ENCODE measurements around the gene PMVK.
A peak's percentile ranks its signal among the peaks of the same experiment; 100 is the strongest.
"Not testable (repeated sequence)": the region's sequence is repeated elsewhere in the genome, so short reads cannot be mapped to it uniquely, and the experiment has no call there.

The PMVK gene

DNA sequence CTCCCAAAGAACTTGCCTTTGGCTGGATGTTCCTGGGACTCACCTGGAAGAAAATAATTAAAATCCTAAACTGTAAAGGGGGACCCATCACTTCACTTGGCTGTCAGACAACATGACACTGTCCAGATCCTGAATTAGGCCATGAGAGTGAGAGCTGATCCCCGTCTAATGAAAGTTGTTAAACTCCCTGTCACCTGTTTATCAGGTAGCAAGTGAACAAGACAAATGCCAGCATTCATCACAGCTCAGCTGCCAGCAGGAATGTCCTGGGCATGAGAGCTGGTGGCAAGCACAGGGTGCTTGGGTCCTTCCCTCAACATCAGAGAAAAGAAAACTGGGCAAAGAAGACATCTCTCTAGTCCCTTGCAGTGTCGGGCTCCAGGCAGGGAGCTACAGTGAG lies 23.8 kb downstream of the PMVK start:
- no peak for DNase-seq

DNA sequence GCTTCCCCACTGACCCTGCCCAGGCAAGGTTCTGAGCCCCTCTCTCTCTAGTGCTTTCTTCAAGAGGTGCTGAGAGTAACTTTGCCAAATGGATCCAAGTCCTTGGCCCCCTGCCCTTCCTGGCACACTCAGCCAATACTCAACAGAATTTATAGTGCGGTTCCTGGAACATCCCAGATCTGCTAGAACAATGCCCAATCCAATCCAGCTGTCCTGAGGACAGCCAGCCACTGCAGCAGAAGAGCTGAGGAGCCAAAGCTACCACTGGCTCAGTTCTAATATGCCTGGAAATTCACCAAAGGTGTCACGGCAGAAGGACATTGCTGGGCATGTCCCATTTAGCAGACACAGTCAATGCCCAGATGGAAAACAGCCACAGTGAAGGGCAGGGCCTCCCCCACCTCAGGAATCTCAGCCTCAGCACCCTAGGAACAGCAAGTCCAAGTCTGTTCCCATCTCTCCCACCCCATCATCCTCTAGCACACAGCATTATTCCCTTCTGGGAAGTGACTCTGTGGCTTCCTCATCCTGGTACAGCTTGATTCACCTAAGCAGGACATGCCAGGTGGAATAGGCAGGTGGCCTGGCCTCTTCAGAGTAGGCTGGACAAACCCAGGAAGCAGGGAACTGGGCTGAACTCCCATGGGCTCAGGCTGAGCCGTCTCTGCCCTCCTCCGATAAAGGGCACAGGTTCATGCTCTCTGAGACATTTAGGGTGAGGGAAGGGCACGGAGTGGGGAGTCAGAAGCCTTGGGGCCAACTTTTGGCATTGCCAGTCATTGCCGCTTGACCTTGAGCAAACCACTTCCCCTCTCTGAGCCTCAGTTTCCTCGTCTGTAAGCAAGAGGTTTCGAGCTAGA lies 24.6 kb downstream of the PMVK start:
- no peak for DNase-seq

DNA sequence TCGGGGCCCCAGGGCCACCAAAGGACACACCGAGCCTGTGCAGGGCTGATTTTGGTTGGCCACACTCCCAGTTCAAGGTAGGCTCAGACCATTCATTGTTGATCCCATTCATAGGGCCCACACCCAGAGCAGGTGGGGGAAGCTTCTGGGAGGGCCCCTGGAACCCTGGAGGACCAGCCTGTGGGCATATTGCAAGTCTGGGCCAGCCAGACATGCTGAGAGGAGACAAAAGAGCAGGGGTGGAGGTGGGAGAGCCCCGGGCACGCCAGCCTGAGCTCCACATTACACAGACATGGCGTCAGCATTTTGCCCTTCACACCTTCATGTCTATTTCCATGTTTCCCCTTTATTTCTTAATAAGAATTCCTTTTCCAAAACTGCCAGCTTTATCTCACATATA lies 25.7 kb downstream of the PMVK start:
- DNase-seq: no peak

GRCh38 chr1:154908937-154909336 lies 27.6 kb downstream of the PMVK start:
- DNase-seq: no peak

DNA sequence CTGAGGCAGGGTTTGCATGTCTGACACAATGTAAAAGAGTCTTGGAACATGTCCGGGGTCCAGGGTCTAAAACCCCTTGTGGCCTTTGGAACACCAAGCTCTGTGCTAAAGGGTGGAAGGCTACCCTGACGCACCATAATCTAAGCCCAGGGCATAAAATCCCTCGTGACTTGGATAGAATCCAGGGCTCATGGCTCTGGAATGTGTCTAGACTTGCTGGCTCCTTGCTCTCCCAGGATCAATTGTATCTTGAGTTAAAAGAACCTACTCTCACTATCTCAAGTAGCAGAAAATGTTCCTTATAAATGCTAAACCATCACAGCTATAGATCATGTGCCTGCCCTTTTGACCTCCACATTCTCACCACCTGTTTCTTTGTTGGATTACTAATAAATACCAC lies 28.4 kb downstream of the PMVK start:
- not testable (repeated sequence) for DNase-seq

- DNase-seq: no peak
Measured at GRCh38 chr1:154906621-154907081, 29.9 kb downstream of the PMVK start.

DNA sequence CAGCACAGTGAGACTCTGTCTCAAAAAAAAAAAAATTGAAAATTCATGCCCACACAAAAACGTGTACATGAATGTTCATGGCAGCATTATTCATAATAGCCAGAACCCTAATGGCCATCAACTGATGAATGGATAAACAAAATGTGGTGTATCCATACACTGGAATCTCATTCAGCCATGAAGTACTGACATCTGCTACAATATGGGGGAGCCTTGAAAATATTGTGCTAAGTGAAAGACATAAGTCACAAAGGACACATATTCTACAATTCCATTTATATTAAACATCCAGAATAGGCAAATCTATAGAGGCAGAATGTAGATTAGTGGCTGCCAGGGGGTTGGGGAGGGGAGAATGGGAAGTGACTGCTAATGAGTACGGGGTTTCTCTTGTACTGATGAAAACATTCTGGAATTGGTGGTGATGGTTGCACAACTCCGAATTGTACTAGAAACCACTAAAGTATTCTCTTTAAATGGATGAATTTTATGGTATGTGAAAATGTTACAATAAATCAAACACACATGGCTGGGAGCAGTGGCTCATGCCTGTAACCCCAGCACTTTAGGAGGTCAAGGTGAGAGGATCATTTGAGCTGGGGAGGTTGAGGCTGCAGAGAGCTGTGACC lies 33.5 kb downstream of the PMVK start:
- DNase-seq: no peak

DNA sequence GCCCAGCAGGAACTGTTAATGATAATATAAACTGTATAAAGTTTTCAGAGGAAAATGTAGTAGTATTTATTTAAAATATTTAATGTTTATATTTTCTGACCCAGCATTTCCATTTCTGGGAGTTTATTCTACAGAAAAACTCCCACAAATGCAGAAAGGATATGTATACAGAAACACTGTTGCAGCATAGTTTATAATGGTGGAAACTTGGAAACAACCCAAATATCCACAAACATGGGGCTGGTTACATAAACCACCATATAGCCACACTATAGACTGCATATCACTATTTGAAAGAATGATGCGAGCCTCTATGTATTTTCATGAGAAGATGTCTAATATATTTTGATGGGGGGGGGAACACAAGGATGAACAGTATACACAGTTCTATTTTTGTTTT lies 34.9 kb downstream of the PMVK start:
- no peak for DNase-seq

GRCh38 chr1:154899041-154899440 lies 37.5 kb downstream of the PMVK start:
- no peak for DNase-seq

- no peak for DNase-seq
Measured at GRCh38 chr1:154896771-154897286, 39.7 kb downstream of the PMVK start.

DNA sequence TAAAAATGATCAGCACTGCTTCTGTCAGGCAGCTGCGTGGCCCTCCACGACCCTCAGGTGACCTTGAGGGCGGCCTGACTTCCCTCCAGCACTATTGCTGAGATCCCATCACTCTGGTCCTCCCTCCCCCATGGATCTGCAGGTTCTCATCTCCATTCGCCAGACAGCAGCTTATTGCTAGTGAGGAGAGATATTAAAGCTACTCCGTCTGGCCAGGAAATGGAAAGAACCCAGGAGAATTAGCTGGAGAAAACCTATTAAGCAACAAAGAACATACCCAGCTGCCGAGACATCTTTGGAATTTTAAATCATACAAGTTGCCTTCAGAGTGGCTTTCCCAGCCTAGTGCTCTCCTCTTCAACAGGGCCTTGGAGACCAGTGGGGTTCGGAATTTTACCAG lies 40.7 kb downstream of the PMVK start:
- no peak for DNase-seq

DNA sequence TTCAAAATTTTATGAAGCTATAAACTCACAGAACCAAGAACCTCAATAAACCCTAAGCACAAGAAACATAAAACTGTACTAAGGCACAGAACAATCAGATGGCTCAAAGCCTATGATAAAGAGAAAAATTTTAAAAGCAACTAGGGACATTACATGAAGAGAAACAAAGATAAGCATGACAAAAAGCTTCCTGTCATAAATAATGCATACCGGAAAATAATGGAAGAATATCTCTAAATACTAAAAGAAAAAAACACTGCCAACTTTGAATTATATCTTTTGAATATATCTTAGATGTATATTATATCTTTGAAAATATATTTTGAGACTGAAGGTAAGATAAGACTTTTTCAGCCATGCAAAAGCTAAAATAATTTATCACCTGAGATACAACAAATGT lies 45.1 kb downstream of the PMVK start:
- DNase-seq: no peak

GRCh38 chr1:154888757-154889156 lies 47.8 kb downstream of the PMVK start:
- DNase-seq: no peak

DNA sequence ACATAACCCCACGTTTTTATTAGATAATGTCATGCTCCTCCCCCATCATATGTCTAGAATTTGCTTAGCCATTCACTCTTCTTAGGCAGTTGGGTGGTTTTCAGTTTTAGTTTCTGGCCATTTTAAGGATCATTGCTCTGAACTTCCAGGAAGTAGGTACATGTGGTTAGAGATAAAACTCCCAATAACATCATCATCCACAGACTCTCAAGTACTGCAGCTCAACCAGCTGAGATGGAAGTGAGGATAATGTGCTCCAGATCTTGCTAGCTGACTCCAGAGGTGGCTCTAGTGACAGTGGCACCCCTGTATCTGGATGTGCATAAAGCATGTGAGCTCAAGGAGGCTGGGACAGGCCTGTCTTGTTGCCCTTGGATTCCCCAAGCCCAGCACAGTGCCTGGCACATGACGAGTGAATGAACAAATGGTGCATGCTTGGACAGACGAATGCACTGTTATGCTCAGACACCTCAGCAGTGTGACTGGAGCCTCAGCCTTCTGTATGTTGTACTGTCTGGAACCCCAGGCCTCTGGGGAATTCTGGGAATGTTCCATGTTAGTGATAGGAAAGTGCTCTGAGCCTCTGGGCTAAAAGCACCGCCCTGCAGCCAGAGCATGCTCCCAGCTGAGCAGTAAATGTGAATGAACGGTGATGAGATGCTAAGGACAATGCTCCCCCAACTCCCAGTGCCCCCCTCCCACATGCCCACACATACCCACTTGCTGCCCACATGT lies 50.1 kb downstream of the PMVK start:
- DNase-seq: no peak

- peak in 1 of 2 donors; percentile 29 for DNase-seq
Measured at GRCh38 chr1:154884869-154885701, 51.4 kb downstream of the PMVK start.

- no peak for DNase-seq
Measured at GRCh38 chr1:154883919-154884868, 52.3 kb downstream of the PMVK start.

DNA sequence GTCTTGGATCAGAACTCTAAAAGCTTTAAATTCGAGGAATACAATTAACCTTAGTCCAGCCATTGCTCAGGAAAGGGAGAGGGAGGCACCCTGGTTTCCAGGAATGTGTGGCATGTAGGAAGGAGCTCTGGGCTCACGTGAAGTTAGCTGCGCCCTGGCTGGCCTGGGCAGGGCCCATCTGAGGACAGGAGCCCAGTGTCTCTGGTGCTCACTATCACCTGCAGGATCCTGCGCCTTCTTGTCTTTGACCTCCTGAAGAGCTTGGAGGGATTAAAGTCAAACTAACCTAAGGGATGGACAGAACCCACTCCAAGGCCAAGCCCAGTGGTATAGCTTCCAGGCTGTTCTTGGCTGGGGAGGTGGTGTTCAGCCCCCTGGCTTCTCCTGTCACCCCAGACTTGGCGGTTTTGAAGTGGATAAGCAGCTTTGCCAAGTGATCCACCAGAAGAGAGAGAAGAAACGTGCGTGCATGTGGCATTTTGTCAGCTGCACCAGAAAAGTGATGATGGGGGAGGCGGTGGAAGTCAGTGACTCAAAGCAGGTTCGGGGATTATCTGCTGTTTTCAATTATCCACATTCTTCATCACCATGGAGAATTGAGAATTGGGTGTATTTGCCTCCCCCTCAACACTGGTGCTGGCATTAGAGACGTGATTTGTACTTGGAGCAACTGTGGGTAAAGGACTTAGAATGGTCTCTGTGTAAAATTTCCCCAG lies 54.5 kb downstream of the PMVK start:
- no peak for DNase-seq

GRCh38 chr1:154880671-154881070 lies 55.8 kb downstream of the PMVK start:
- DNase-seq: no peak

- DNase-seq: no peak
Measured at GRCh38 chr1:154879038-154879421, 57.5 kb downstream of the PMVK start.

DNA sequence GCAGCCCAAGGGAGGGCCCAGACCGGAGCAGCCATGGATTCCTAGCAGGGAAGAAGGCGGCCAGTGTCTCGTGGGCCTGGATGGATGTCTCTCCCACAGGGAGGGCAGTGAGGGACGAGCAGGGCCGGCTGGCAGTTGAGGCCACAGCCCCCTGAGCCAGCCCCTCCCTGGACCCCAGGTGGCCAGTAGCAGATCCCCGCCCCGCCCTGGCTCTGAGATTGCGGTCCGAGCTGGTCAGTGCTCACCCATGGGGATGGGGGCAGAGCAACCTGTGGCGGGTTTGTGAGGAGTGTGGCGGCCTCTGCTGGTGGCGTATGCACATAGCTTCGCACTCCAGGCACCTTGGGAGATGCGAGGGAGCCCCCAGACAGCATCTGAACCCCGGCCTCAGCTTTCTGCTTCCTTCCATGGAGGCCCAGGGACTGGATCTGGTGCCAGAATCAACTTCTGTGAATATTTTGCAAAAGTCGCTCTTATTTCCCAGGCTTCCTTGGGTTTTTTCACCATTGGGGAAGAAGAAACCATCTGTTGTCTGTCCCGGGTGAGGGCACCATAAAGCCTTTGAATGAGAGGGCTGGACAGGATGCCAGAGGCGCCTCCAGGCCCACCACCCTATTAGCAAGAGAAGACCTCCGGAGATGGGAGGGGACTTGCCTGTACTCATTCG lies 58.0 kb downstream of the PMVK start:
- DNase-seq: peak; percentile 23 to 37

Data from bone marrow (tissue), 2 donors.